KMS-11 (cell line): Measurements from ENCODE around the gene PRDX3.

Experiments
- H2AFZ ChIP-seq: fragments of 200-600 bp; sonication (generic); 2 replicates; pipeline ENCODE4 v1.6.1; 2016; ENCODE audit warnings: antibody characterized with exemption, mixed run types, low read depth
- H3K27ac ChIP-seq: fragments of 200-600 bp; sonication (generic); 2 replicates; pipeline ENCODE4 v1.6.1; 2016; ENCODE audit warnings: mild to moderate bottlenecking, mixed run types
- H3K27me3 ChIP-seq: fragments of 200-600 bp; sonication (generic); 2 replicates; pipeline ENCODE4 v1.6.1; 2017; ENCODE audit warnings: mild to moderate bottlenecking, low read depth, mixed run types, moderate library complexity; ENCODE audit not compliant: insufficient read depth
- H3K36me3 ChIP-seq: fragments of 200-600 bp; sonication (generic); 2 replicates; pipeline ENCODE4 v1.6.1; 2017; ENCODE audit warnings: mild to moderate bottlenecking, mixed run types; ENCODE audit not compliant: insufficient read depth
- H3K4me1 ChIP-seq: fragments of 200-600 bp; sonication (generic); 2 replicates; pipeline ENCODE4 v1.6.1; 2016; ENCODE audit warnings: mild to moderate bottlenecking, low read depth, mixed run types; ENCODE audit not compliant: poor library complexity, severe bottlenecking
- H3K4me2 ChIP-seq: fragments of 200-600 bp; sonication (generic); 2 replicates; pipeline ENCODE4 v1.7.0; 2016; ENCODE audit warnings: mild to moderate bottlenecking, mixed run types
- H3K4me3 ChIP-seq: fragments of 200-600 bp; sonication (generic); IDR thresholded peaks from 2 replicates; pipeline ENCODE4 v1.6.1; 2017; ENCODE audit warnings: low read depth, low read length, mixed read lengths; ENCODE audit not compliant: insufficient read depth
- H3K79me2 ChIP-seq: fragments of 200-600 bp; sonication (generic); 2 replicates; pipeline ENCODE4 v1.6.1; 2016; ENCODE audit warnings: low read depth, mixed run types; ENCODE audit not compliant: insufficient read depth
- H3K9ac ChIP-seq: fragments of 200-600 bp; sonication (generic); 2 replicates; pipeline ENCODE4 v1.6.1; 2016; ENCODE audit warnings: mild to moderate bottlenecking, mixed run types
- H4K20me1 ChIP-seq: fragments of 200-600 bp; sonication (generic); 2 replicates; pipeline ENCODE4 v1.6.1; 2016; ENCODE audit warnings: mild to moderate bottlenecking, mixed run types; ENCODE audit not compliant: insufficient read depth
- TF ChIP-seq, protein P1 (sequence below): fragments of 200-600 bp; sonication (generic); conservative IDR thresholded peaks from 2 replicates; pipeline ENCODE4 v1.6.1; 2017; ENCODE audit warnings: low read depth, mild to moderate bottlenecking, antibody characterized with exemption, low read length, moderate library complexity, mixed read lengths

PRDX3 gene

DNA sequence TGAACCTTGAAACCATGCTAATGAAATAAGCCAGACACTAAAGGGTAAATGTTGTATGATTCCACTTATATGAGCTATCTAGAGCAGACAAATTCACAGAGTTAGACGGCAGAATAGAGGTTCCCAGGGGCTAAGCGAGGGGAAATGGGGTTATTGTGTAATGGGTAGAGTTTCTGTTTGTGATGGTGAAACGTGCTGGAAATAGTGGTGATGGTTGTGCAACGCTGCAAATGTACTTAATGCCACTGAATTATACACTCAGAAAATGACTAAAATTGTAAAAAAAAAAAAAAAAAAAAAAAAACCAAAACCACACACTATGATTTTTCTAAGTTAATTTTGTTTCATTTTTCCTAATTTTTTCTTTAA is 43.1 kb downstream of the PRDX3 start:
- Histone ChIP-seq H3K4me2 (no peak overlapping the region), H3K9ac (no peak overlapping the region), H4K20me1 (no peaks in the 10 kb centered on the region), H2AFZ (no peak overlapping the region), H3K36me3 (peaks cover 7% of the 10 kb centered on the region; the same call in 1 of the 2 replicates), H3K27me3 (no peaks in the 10 kb centered on the region), H3K4me1 (peaks cover 59% of the 10 kb centered on the region), H3K4me3 (no peak overlapping the region), H3K79me2 (no peaks in the 10 kb centered on the region), H3K27ac (no peak overlapping the region)
- TF ChIP-seq, protein P1, sequence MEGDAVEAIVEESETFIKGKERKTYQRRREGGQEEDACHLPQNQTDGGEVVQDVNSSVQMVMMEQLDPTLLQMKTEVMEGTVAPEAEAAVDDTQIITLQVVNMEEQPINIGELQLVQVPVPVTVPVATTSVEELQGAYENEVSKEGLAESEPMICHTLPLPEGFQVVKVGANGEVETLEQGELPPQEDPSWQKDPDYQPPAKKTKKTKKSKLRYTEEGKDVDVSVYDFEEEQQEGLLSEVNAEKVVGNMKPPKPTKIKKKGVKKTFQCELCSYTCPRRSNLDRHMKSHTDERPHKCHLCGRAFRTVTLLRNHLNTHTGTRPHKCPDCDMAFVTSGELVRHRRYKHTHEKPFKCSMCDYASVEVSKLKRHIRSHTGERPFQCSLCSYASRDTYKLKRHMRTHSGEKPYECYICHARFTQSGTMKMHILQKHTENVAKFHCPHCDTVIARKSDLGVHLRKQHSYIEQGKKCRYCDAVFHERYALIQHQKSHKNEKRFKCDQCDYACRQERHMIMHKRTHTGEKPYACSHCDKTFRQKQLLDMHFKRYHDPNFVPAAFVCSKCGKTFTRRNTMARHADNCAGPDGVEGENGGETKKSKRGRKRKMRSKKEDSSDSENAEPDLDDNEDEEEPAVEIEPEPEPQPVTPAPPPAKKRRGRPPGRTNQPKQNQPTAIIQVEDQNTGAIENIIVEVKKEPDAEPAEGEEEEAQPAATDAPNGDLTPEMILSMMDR = no peak

DNA sequence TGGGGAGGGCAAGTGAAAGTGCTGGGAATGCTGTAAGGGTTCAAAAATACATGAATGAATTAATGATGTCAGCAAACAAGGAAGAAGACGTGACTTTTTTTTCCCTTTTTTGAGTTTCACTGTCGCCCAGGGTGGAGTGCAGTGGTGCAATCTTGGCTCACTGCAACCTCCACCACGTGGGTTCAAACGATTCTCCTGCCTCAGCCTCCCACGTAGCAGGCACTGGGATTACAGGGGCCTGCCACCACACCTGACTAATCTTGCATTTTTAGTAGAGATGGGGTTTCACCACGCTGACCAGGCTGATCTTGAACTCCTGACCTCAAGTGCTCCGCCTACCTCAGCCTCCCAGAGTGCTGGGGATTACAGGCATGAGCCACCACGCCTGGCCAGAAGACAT is 44.7 kb downstream of the PRDX3 start:
- Histone ChIP-seq H3K27me3 (no peaks in the 10 kb centered on the region), H3K4me1 (peaks cover 54% of the 10 kb centered on the region), H3K79me2 (no peaks in the 10 kb centered on the region), H2AFZ (no peak overlapping the region), H3K4me2 (no peak overlapping the region), H3K27ac (no peak overlapping the region), H4K20me1 (no peaks in the 10 kb centered on the region), H3K4me3 (no peak overlapping the region), H3K9ac (no peak overlapping the region), H3K36me3 (peaks cover 7% of the 10 kb centered on the region; the same call in 1 of the 2 replicates)
- TF ChIP-seq, protein P1 = no peak

DNA sequence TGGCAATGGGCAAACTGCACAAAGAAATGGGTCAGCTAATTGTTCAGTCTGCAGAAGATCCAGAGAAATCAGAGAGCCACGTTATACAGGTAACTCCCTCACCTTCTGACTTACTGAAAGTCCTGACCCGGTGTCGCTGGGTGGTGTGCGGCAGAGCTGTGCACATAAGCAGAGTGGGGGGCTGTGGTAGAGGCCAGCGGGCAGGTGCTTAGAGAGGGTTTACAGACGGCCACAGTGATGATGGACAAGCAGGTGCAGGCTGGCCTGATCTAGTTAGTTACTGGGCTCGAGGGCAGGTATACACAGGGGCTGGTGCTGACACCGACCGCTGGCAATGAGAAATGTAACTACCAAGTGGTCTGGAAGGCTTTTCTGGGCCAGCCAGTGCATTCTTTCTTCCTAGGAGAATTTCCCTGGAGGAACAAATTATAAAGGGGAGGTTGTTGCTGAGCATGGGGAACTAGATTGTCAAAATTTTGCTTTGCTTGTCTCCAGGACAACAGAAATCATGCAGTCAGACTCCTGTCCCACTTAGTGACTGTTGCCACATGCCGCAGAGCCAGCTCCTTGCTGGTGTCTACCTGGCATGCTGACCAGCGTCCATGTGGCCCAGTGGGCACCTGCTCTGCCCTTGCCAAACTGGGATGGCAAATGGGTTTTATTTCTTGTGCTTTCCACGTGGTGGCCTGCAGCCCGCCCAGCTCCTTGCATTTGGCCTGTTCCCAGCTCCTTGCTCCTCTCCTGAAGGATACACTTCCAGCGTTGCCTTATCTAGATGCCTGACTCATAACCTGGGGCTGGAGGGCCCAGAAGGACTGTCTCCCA is 45.9 kb downstream of the PRDX3 start:
- no peaks in the 10 kb centered on the region for H3K27me3 ChIP-seq
- peaks cover 7% of the 10 kb centered on the region; the same call in 1 of the 2 replicates for H3K36me3 ChIP-seq
- no peak overlapping the region for H3K4me2 ChIP-seq
- no peak overlapping the region for H2AFZ ChIP-seq
- no peak overlapping the region for H3K9ac ChIP-seq
- peak overlapping the region; percentile 64; the same call in 1 of the 2 replicates for H3K27ac ChIP-seq
- no peaks in the 10 kb centered on the region for H3K79me2 ChIP-seq
- TF ChIP-seq, protein P1 = no peak
- no peak overlapping the region for H3K4me3 ChIP-seq
- no peaks in the 10 kb centered on the region for H4K20me1 ChIP-seq
- H3K4me1 ChIP-seq = peaks cover 42% of the 10 kb centered on the region

DNA sequence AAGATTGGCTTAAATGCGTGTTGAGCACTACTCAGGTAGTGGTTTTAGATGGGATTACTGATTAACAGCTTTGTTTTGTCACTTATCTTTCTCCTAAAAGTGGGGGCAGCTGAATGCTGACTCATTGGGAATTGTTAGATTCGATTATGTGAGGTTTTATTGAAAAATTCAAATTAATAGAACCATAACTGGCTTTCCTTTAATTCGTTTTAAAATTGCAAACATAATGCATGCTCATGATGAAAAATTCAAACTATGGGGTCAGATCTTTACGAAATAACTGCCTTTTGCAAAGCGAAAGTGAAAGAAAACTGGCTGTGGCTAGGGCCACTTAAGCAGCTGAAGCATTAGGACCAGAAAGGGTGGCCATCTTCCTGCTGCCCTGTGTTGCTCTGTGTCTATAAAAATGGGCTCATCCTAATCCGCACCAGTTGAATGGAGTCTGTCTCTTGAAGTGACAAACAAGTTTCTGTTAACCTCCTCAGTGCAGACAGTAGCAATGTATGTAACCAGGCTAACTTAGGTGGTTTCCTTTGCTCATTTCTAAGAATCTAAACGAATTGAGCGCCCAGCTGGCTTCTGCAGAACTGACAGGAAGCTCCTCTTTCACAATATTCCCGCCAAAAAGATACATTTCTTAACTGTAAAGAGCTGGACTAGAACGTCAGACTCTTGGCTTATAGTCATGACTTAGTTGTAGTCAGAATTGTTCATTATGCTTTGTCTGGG is 46.9 kb downstream of the PRDX3 start:
- H3K79me2 ChIP-seq = no peaks in the 10 kb centered on the region
- peaks cover 40% of the 10 kb centered on the region for H3K4me1 ChIP-seq
- H3K4me2 ChIP-seq = peak overlapping the region; percentile 30; the same call in 1 of the 2 replicates
- H3K36me3 ChIP-seq = peaks cover 7% of the 10 kb centered on the region; the same call in 1 of the 2 replicates
- TF ChIP-seq, protein P1 = no peak
- H3K9ac ChIP-seq = peak overlapping the region; percentile 35; the same call in 1 of the 2 replicates
- H3K4me3 ChIP-seq = no peak overlapping the region
- H3K27me3 ChIP-seq = no peaks in the 10 kb centered on the region
- no peaks in the 10 kb centered on the region for H4K20me1 ChIP-seq
- no peak overlapping the region for H2AFZ ChIP-seq
- H3K27ac ChIP-seq = peak overlapping the region; percentile 64
